A673 (cell line): ENCODE data around the gene VCAN.

ENCODE experiments used
- EZH2 ChIP-seq: fragments of 200-600 bp; sonication (generic); IDR thresholded peaks from 2 replicates; pipeline ENCODE4 v1.6.1; 2017; ENCODE audit warnings: borderline replicate concordance, low read depth, mild to moderate bottlenecking, mixed read lengths, antibody characterized with exemption, low read length; ENCODE audit not compliant: poor library complexity, severe bottlenecking
- TF ChIP-seq, protein P1 (sequence below): fragments of 300-800, 200-600 bp; sonication (generic); conservative IDR thresholded peaks from 2 replicates; pipeline ENCODE4 v1.5.1; 2017; ENCODE audit warnings: low read depth, mild to moderate bottlenecking, antibody characterized with exemption, low read length, moderate library complexity, mixed read lengths

DNA sequence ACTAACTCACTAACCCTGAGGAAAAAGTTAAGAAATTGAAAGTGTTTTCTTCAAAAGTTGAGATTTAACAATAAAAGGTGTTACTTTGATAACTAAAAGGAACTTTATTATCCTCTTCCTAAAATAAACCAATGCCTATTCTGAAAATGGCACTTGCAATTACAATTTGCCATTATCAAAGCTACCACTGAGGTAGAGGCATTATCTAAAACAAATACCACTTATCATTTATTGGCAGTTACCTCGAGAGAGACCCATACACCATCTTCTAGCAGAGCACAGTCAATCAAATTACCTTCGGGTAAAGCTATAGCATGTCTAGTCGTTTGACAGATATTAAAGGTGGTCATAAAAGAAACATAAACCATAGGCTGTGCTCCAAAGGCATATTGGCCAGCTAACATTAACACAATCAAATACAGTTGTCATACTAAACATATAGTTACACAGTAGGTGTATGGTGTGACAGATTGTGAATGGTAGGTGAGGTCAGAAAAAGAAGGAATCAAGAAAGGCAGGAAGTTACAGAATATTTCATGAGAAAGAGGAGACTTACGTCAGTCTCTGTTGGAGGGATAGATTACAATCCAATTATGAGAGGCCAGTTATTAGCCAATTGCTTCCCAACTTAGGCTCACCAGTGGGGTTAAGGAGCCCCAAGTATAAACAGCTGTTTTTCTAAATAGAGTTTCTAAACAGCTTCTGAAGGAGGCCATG, 56.3 kb downstream of the VCAN start:
- TF ChIP-seq, protein P1, sequence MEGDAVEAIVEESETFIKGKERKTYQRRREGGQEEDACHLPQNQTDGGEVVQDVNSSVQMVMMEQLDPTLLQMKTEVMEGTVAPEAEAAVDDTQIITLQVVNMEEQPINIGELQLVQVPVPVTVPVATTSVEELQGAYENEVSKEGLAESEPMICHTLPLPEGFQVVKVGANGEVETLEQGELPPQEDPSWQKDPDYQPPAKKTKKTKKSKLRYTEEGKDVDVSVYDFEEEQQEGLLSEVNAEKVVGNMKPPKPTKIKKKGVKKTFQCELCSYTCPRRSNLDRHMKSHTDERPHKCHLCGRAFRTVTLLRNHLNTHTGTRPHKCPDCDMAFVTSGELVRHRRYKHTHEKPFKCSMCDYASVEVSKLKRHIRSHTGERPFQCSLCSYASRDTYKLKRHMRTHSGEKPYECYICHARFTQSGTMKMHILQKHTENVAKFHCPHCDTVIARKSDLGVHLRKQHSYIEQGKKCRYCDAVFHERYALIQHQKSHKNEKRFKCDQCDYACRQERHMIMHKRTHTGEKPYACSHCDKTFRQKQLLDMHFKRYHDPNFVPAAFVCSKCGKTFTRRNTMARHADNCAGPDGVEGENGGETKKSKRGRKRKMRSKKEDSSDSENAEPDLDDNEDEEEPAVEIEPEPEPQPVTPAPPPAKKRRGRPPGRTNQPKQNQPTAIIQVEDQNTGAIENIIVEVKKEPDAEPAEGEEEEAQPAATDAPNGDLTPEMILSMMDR: no peak
- TF ChIP-seq EZH2: no peak
